IPS-18c (cell line): Measurements from ENCODE around the gene RAPGEFL1.
A peak's percentile ranks its signal among the peaks of the same experiment; 100 is the strongest.
"Not testable (repeated sequence)": the region's sequence is repeated elsewhere in the genome, so short reads cannot be mapped to it uniquely, and the experiment has no call there.

Experiments used
- H3K4me3 ChIP-seq: 2 replicates; pipeline ENCODE4 v1.7.0; 2013; ENCODE audit warnings: low read depth, mild to moderate bottlenecking, low read length, moderate library complexity; ENCODE audit not compliant: insufficient read depth
- H3K9me3 ChIP-seq: one replicate; pipeline ENCODE4 v1.6.1; 2013; ENCODE audit warnings: mild to moderate bottlenecking, low read length, moderate library complexity; ENCODE audit not compliant: control insufficient read depth, insufficient read depth

RAPGEFL1 gene, protein sequence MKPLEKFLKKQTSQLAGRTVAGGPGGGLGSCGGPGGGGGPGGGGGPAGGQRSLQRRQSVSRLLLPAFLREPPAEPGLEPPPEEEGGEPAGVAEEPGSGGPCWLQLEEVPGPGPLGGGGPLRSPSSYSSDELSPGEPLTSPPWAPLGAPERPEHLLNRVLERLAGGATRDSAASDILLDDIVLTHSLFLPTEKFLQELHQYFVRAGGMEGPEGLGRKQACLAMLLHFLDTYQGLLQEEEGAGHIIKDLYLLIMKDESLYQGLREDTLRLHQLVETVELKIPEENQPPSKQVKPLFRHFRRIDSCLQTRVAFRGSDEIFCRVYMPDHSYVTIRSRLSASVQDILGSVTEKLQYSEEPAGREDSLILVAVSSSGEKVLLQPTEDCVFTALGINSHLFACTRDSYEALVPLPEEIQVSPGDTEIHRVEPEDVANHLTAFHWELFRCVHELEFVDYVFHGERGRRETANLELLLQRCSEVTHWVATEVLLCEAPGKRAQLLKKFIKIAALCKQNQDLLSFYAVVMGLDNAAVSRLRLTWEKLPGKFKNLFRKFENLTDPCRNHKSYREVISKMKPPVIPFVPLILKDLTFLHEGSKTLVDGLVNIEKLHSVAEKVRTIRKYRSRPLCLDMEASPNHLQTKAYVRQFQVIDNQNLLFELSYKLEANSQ

DNA sequence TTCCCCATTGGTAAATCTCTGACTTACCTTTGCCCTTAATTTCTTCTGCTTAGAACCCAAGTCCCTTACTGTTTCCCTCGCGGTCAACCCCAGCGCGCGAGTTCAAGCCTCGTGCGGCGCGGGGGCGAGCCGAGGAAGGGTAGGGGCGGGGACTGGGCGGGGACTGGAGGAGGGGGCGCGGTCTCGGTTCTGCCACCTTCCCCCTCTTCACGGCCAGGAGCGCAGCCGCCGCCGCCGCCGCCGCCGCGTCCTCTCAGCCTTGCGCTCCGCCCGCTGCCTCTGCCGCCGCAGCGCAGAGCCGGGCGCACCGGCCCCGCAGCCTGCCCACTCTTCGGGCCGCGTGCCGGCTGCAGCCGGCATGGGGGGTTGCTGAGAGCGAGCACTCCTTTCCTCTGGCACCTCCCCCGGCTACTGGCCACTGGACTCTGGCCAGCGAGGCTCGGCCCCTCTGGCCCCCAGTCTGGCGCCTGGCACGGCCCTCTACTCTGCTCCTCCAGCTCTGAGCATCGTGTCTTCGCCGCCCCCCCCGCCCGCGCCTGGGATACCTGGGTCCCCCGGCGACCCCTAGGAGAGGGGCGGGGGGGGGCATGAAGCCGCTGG is at the start of gene RAPGEFL1:
Gene RAPGEFL1, plus strand, starts transcription at position 196 of the 600 bp plus-strand sequence. Its CDS starts 392 bp downstream, at position 588.
- H3K4me3 ChIP-seq: peak within 1 kb of the TSS; percentile 71
- no peaks in the 10 kb centered on the region for H3K9me3 ChIP-seq

DNA sequence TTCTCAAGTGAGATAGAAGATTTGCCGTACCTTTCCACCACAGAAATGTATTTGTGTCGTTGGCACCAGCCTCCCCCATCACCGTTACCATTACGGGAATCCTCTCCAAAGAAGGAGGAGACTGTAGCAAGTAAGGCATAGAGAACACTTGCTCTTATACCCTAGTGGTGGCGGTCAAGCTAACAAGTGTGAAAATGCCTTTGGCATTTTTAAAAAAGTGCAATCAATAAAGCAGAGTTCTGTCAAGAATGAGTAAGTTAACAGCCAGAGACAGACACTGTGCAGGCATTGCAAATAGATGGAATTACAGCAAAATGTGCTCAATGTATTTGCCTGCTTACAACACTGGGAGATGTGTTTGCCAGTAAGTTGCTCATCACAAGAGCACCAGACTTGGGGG is 47.8 kb upstream of the RAPGEFL1 start:
- H3K9me3 ChIP-seq: no peaks in the 10 kb centered on the region
- no peak overlapping the region for H3K4me3 ChIP-seq

- H3K9me3 ChIP-seq: no peaks in the 10 kb centered on the region
- H3K4me3 ChIP-seq: no peak overlapping the region
Observed at GRCh38 chr17:40130352-40131042, 46.8 kb upstream of the RAPGEFL1 start.

- Histone ChIP-seq H3K9me3 (no peaks in the 10 kb centered on the region), H3K4me3 (no peak overlapping the region)
Observed at GRCh38 chr17:40134184-40134583, 43.1 kb upstream of the RAPGEFL1 start.

DNA sequence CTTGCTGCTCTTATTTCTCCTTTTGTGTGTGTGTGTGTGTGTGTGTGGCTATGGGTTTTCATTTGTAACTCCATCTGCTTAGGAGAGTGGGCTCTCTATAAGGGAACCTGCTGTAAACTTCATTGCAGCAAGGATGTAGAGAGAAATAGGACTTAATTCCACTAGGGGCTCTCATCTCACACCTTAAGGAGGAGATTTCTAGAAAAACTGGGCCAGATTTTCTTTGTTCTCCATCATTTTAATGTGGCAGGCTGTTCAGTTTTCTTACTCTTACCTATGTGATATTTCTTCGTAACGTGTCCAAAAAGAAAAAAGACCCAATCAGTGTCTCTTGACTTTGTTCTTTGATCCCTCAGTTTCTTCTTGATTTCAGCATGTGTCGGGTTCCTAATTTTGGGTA is 41.5 kb upstream of the RAPGEFL1 start:
- H3K4me3 ChIP-seq: no peak overlapping the region
- H3K9me3 ChIP-seq: no peaks in the 10 kb centered on the region

DNA sequence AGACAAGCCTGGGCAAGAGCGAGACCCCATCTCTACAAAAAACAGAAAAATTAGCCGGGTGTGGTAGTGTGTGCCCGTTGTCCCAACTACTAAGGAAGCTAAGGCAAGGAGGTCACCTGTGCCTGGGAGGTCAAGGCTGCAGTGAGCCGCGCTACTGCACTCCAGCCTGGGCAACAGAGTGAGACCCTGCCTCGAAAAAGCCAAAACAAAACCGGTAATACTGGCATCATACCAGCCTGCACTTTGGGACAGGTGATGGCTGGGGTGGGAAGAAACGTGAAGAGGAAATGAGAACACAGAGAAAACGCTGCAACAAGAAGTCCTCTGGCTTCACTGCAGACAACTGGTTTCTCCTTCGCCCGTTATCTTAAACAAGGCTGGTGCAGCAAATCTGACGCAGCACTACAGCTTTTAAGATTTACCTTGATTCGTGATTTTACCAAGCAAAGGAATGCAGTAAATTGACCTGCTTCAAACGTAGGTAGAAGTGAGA is 37.7 kb upstream of the RAPGEFL1 start:
- H3K9me3 ChIP-seq: no peaks in the 10 kb centered on the region
- peak overlapping the region; percentile 83 for H3K4me3 ChIP-seq

DNA sequence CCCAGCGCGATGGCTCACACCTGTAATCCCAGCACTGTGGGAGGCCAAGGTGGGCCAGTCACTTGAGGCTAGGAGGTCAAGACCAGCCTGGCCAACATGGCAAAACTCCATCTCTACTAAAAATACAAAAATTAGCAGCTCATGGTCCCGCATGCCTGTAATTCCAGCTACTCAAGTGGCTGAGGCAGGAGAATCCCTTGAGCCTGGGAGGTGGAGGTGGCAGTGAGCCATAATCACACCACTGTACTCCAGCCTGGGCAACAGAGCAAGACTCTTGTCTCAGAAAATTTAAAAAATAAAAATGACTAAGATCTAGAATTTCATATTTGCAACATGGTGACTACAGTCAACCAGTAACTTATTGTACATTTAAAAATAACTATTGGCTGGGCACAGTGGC is 34.1 kb upstream of the RAPGEFL1 start:
- not testable (repeated sequence) for H3K4me3 ChIP-seq, H3K9me3 ChIP-seq

DNA sequence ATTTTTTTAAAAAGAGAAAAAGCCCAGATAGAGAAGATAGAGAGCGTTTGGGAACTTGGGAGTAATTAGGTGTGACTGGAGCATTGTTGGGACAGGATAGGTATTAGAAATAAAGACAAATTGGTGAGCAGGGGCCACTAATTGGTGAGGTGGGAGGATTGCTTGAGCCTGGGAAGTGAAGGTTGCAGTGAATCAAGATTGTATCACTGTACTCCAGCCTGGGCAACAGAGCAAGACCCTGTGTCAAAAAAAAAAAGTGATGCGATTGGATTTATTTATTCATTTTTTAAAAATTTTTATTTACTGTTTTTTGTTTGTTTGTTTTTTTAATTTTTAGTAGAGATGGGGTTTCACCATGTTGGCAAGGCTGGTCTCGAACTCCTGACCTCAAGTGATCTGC is 31.8 kb upstream of the RAPGEFL1 start:
- H3K4me3 ChIP-seq: no peak overlapping the region
- H3K9me3 ChIP-seq: no peaks in the 10 kb centered on the region

GRCh38 chr17:40148527-40148926 is 28.7 kb upstream of the RAPGEFL1 start:
- Histone ChIP-seq H3K9me3 (no peaks in the 10 kb centered on the region), H3K4me3 (no peak overlapping the region)

DNA sequence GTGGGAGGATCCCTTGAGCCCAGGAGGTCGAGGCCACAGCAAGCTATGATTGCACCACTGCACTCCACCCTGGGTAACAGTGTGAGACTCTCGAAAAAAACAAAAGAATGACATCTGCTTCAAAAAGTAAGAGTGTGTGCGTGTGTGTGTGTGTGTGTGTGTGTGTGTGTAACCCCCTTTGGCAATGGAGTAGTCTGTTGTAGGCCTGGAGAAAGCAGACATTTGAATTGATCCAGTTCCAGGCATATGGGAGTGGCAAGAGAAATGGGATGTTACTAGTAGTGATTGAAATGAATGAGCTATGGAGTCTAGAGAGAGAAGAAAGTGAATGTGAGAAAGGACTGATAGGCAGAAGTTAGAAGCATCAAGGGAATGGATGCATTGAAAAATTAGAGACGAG is 27.0 kb upstream of the RAPGEFL1 start:
- Histone ChIP-seq H3K9me3 (no peaks in the 10 kb centered on the region), H3K4me3 (no peak overlapping the region)

DNA sequence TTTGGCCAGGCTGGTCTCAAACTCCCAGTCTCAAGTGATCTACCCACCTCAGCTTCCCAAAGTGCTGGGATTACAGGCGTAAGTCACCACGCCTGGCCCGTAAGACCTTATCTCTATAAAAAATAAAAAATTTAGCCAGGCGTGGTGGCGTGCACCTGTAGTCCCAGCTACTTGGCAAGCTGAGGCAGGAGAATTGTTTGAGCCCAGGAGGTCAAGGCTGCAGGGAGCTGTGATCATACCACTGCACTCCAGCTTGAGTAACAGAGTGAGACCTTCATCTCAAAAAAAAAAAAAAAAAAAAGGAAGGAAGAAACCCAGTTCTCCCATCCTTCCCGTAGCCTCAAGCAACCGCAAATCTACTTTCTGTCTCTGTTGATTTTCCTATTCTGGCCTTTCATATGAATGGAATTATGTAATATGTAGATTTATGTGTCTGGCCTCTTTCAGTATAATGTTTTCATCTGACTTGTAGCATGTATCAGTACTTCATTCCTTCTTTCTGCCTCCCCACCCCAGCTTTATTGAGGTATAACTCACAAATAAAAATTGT is 25.8 kb upstream of the RAPGEFL1 start:
- H3K9me3 ChIP-seq: no peaks in the 10 kb centered on the region
- no peak overlapping the region for H3K4me3 ChIP-seq

- Histone ChIP-seq H3K4me3 (no peak overlapping the region), H3K9me3 (no peaks in the 10 kb centered on the region)
Observed at GRCh38 chr17:40153603-40154236, 23.6 kb upstream of the RAPGEFL1 start.

GRCh38 chr17:40157973-40158372 is 19.3 kb upstream of the RAPGEFL1 start:
- no peaks in the 10 kb centered on the region for H3K9me3 ChIP-seq
- H3K4me3 ChIP-seq: no peak overlapping the region

GRCh38 chr17:40158438-40159013 is 18.7 kb upstream of the RAPGEFL1 start:
- Histone ChIP-seq H3K4me3 (no peak overlapping the region), H3K9me3 (no peaks in the 10 kb centered on the region)

GRCh38 chr17:40159456-40159855 is 17.8 kb upstream of the RAPGEFL1 start:
- Histone ChIP-seq H3K9me3 (no peaks in the 10 kb centered on the region), H3K4me3 (no peak overlapping the region)

DNA sequence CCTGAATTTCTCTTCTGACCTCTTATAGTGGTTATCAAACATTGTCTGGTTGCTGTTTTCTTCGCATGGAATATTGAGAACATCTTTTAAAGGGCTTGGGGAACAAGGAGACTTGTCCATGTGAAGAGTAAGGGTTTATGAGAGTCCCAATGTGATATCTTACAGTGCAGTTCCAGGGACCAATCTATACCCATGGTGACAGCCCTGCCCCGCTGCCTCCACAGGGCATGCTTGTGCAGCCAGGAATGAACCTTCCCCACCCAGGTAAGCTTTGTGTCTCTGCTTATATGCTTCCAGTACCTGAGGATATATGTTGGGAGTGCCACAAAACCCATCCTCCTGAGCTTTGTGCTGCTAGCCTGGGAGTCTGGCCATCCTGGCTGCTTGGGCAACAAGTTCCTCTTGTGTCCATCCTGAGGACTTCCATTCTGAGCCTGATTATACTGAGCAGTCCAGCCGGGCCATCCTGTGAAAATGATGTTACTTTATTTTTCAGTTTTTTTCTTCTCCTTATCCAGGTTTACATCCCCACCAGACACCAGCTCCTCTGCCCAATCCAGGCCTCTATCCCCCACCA is 9.5 kb upstream of the RAPGEFL1 start:
- Histone ChIP-seq H3K4me3 (no peak overlapping the region), H3K9me3 (peaks cover 2% of the 10 kb centered on the region)
